Activated B cell treated with CpG ODN at 0.5 μM for 24 hours (primary cell): Measurements from ENCODE around the gene TRIM9. TPM values are rescaled to one million over a fixed set of nuclear protein-coding genes. Genes with fewer than 3 reads are reported as not detected.

Experiments used
- ATAC-seq: fragments of 200-7000 bp; cut with Tn5 transposase; one replicate; pipeline ENCODE4 v1.10.0; 2021; ENCODE audit warnings: low read depth, mild to moderate bottlenecking, moderate library complexity
- CTCF ChIA-PET: fragments of 350-600 bp; sonication (Branson Sonifier 250); formaldehyde crosslinking; loops from one replicate; lab custom pipeline; 2021; ENCODE audit warnings: antibody characterized with exemption; lab: Charles Lee
- POLR2A ChIA-PET: fragments of 350-600 bp; sonication (Branson Sonifier 250); formaldehyde crosslinking; loops from one replicate; lab custom pipeline; 2021; ENCODE audit warnings: antibody characterized with exemption; lab: Charles Lee
- DNase-seq: peaks from one replicate; pipeline ENCODE4 v3.0.0; 2022
- H3K27ac Mint-ChIP-seq: one replicate; pipeline ENCODE4 v1.8.0; 2020; ENCODE audit warnings: mixed read lengths
- H3K27me3 Mint-ChIP-seq: one replicate; pipeline ENCODE4 v1.8.0; 2021; ENCODE audit warnings: mixed read lengths
- H3K36me3 Mint-ChIP-seq: one replicate; pipeline ENCODE4 v1.8.0; 2021; ENCODE audit warnings: low read depth, mixed read lengths
- H3K4me1 Mint-ChIP-seq: one replicate; pipeline ENCODE4 v1.8.0; 2021; ENCODE audit warnings: mixed read lengths
- H3K4me3 Mint-ChIP-seq: one replicate; pipeline ENCODE4 v1.8.0; 2020; ENCODE audit warnings: mild to moderate bottlenecking, mixed read lengths
- H3K9me3 Mint-ChIP-seq: one replicate; pipeline ENCODE4 v1.8.0; 2020; ENCODE audit warnings: mixed read lengths
- CTCF ChIP-seq: fragments of 200-600 bp; IDR thresholded peaks from one replicate; pipeline ENCODE4 v1.8.0; 2022; ENCODE audit warnings: antibody characterized with exemption, mild to moderate bottlenecking
- intact Hi-C: fragments of 100-400 bp; cut with micrococcal nuclease; formaldehyde crosslinking; loops from one replicate; pipeline ENCODE4 v1.15.1; 2024
- total RNA-seq: library from RNA; stranded (reverse); gene quantifications from 2 replicates; pipeline ENCODE4 v1.2.3, GENCODE V29; 2022

TRIM9 gene
- total RNA-seq, 1 donor from 2014 or later: 0.67 TPM

- DNase-seq: no peak
- POLR2A ChIA-PET: no interaction called here
Observed at GRCh38 chr14:51039252-51039651, 55.7 kb downstream of the TRIM9 start.

GRCh38 chr14:51035611-51036192 lies 59.2 kb downstream of the TRIM9 start:
- ChIA-PET POLR2A (no interaction called here), CTCF (no interaction called here)
- DNase-seq (no peak), ATAC-seq (no peak)
- Mint-ChIP-seq H3K36me3 (no peaks in the 10 kb centered on the region), H3K4me1 (peaks cover 8% of the 10 kb centered on the region), H3K27ac (no peak overlapping the region), H3K4me3 (no peak overlapping the region), H3K9me3 (no peaks in the 10 kb centered on the region), H3K27me3 (no peaks in the 10 kb centered on the region)
- no peak for TF ChIP-seq CTCF
- intact Hi-C loops: no loop called here

More at GRCh38 chr14:51039252-51039651, 55.7 kb downstream of the TRIM9 start:
- Mint-ChIP-seq H3K36me3 (no peaks in the 10 kb centered on the region), H3K4me3 (no peak overlapping the region), H3K9me3 (no peaks in the 10 kb centered on the region), H3K4me1 (peaks cover 8% of the 10 kb centered on the region), H3K27me3 (no peaks in the 10 kb centered on the region), H3K27ac (no peak overlapping the region)
- CTCF ChIA-PET: no interaction called here
- peak; percentile 58 for ATAC-seq
- TF ChIP-seq CTCF: no peak
- intact Hi-C loops: no loop called here

- POLR2A ChIA-PET: no interaction called here
- no peak for TF ChIP-seq CTCF
Observed at GRCh38 chr14:51028851-51029754, 65.8 kb downstream of the TRIM9 start.

GRCh38 chr14:51028361-51028760 lies 66.5 kb downstream of the TRIM9 start:
- H3K27me3 Mint-ChIP-seq: no peaks in the 10 kb centered on the region
- H3K4me1 Mint-ChIP-seq: no peaks in the 10 kb centered on the region
- ATAC-seq: no peak
- DNase-seq: no peak
- no peaks in the 10 kb centered on the region for H3K36me3 Mint-ChIP-seq
- POLR2A ChIA-PET: no interaction called here
- no peak overlapping the region for H3K4me3 Mint-ChIP-seq
- CTCF ChIA-PET: no interaction called here
- H3K9me3 Mint-ChIP-seq: no peaks in the 10 kb centered on the region
- intact Hi-C loops: no loop called here
- no peak overlapping the region for H3K27ac Mint-ChIP-seq
- no peak for TF ChIP-seq CTCF

More at GRCh38 chr14:51028851-51029754, 65.8 kb downstream of the TRIM9 start:
- ATAC-seq: no peak
- intact Hi-C loops: no loop called here
- Mint-ChIP-seq H3K36me3 (no peaks in the 10 kb centered on the region), H3K4me3 (no peak overlapping the region), H3K4me1 (no peaks in the 10 kb centered on the region), H3K9me3 (no peaks in the 10 kb centered on the region), H3K27ac (no peak overlapping the region), H3K27me3 (no peaks in the 10 kb centered on the region)
- CTCF ChIA-PET: no interaction called here
- DNase-seq: no peak

GRCh38 chr14:51024377-51024776 lies 70.5 kb downstream of the TRIM9 start:
- no peaks in the 10 kb centered on the region for H3K36me3 Mint-ChIP-seq
- ChIA-PET CTCF (no interaction called here), POLR2A (no interaction called here)
- no peak overlapping the region for H3K27ac Mint-ChIP-seq
- TF ChIP-seq CTCF: no peak
- H3K9me3 Mint-ChIP-seq: no peaks in the 10 kb centered on the region
- no peak overlapping the region for H3K4me3 Mint-ChIP-seq
- ATAC-seq (no peak), DNase-seq (no peak)
- no peaks in the 10 kb centered on the region for H3K4me1 Mint-ChIP-seq
- intact Hi-C loops: no loop called here
- H3K27me3 Mint-ChIP-seq: no peaks in the 10 kb centered on the region
